Omental fat pad (tissue), 4 donors: ENCODE results near the gene LRRC1. TPM values are rescaled to one million over a fixed set of nuclear protein-coding genes. Genes with fewer than 3 reads are reported as not detected.

ENCODE experiments used
- ATAC-seq: fragments of 150-250 bp; one replicate; pipeline ENCODE4 v1.9.1; 2016; ENCODE audit warnings: mild to moderate bottlenecking, moderate library complexity; ENCODE audit not compliant: low FRiP score
- DNase-seq: peaks from one replicate; pipeline ENCODE4 v3.0.0-alpha.2; 2019; ENCODE audit warnings: low spot score
- CTCF ChIP-seq, 3 donors: fragments of 450-650 bp; IDR thresholded peaks; one replicate each; pipeline ENCODE4 v1.5.1; 2016 to 2017; ENCODE audit warnings: antibody characterized with exemption in 3 of 3, mild to moderate bottlenecking in 3 of 3, moderate library complexity in 2 of 3
- total RNA-seq, 4 donors: library from RNA; depleted of rRNA; stranded (reverse); fragments of >200 nt; gene quantifications; one replicate each; pipeline ENCODE4 v1.1.0, GENCODE V29; 2016

Gene LRRC1
- total RNA-seq, 4 donors from 2014 or later = 10.7 to 13.5 (median 13.0) TPM

GRCh38 chr6:53906842-53907241, 112.0 kb downstream of the LRRC1 start:
- TF ChIP-seq CTCF (IDR thresholded peaks at IDR 0.05) = no peak
- DNase-seq (no peak), ATAC-seq (no peak)

GRCh38 chr6:53910834-53911233, 116.0 kb downstream of the LRRC1 start:
- ATAC-seq (no peak), DNase-seq (no peak)
- TF ChIP-seq CTCF (IDR thresholded peaks at IDR 0.05) = no peak

GRCh38 chr6:53912661-53913060, 117.9 kb downstream of the LRRC1 start:
- DNase-seq = no peak
- no peak for ATAC-seq
- TF ChIP-seq CTCF (IDR thresholded peaks at IDR 0.05) = no peak

GRCh38 chr6:53913286-53913685, 118.5 kb downstream of the LRRC1 start:
- TF ChIP-seq CTCF (IDR thresholded peaks at IDR 0.05) = no peak
- DNase-seq (no peak), ATAC-seq (no peak)

GRCh38 chr6:53915026-53915691, 120.4 kb downstream of the LRRC1 start:
- ATAC-seq = no peak
- no peak for DNase-seq
- TF ChIP-seq CTCF (IDR thresholded peaks at IDR 0.05) = no peak

GRCh38 chr6:53916804-53917463, 122.1 kb downstream of the LRRC1 start:
- no peak for TF ChIP-seq CTCF (IDR thresholded peaks at IDR 0.05)
- DNase-seq (no peak), ATAC-seq (no peak)

- no peak for ATAC-seq
- no peak for DNase-seq
- TF ChIP-seq CTCF (IDR thresholded peaks at IDR 0.05) = no peak
Observed at GRCh38 chr6:53917464-53917842, 122.6 kb downstream of the LRRC1 start.
